H1 (cell line): ENCODE results near the gene KIR2DL4. TPM values are rescaled to one million over a fixed set of nuclear protein-coding genes. Genes with fewer than 3 reads are reported as not detected.

Experiments used
- POLR2AphosphoS5 ChIP-seq: IDR thresholded peaks from 2 replicates; pipeline ENCODE4 v1.6.1; 2011; ENCODE audit warnings: low read depth, low read length
- RFX5 ChIP-seq: IDR thresholded peaks from 2 replicates; pipeline ENCODE4 v1.6.1; 2011; ENCODE audit warnings: low read depth, low read length, improper control_type of control experiment, borderline replicate concordance
- RNF2 ChIP-seq: fragments of 200-900, 300-1000 bp; sonication (generic); IDR thresholded peaks from 2 replicates; pipeline ENCODE4 v1.7.1; 2016; ENCODE audit warnings: borderline replicate concordance, low read depth, mild to moderate bottlenecking, antibody characterized with exemption, low read length; ENCODE audit not compliant: poor library complexity, severe bottlenecking; ENCODE audit errors: missing control alignments
- SIX5 ChIP-seq: IDR thresholded peaks from 2 replicates; pipeline ENCODE4 v1.6.1; 2011; ENCODE audit warnings: mild to moderate bottlenecking, low read depth, low read length
- SP1 ChIP-seq: IDR thresholded peaks from 2 replicates; pipeline ENCODE4 v1.6.1; 2011; ENCODE audit warnings: low read depth, low read length
- polyA plus RNA-seq, 7 experiments: library from polyadenylated mRNA; depleted of rRNA in 3 of 7; stranded (reverse) in 5 of 7; unstranded in 2 of 7; fragments of >200 nt in 5 of 7; fragments of 200-250 nt in 2 of 7; gene quantifications; 1 replicate in 5 of 7; 2 replicates in 1 of 7; 4 replicates in 1 of 7; pipeline versions ENCODE4 v1.2.1 to v1.2.3, GENCODE V29; 2011 to 2013; ENCODE audit warnings: missing spikeins in 2 of 7, mixed read lengths in 2 of 7
- total RNA-seq: library from RNA; stranded (reverse); fragmentation: NEBNext Ultra II Directional; extraction: Animal tissue kit (Norgen Biotek cat#: 25700); gene quantifications from 2 replicates; pipeline ENCODE4 v1.2.1, GENCODE V29; 2021

KIR2DL4 gene
- total and polyA plus RNA-seq, 2 of the 8 experiments (the other 6 are each of a cell fraction or from before 2014, with no cell fraction given): not detected

- TF ChIP-seq POLR2AphosphoS5: no peak
- no peak for TF ChIP-seq SIX5
- TF ChIP-seq RFX5: no peak
- no peak for TF ChIP-seq SP1
- no peak for TF ChIP-seq RNF2
Measured at GRCh38 chr19:54790711-54791110, 12.7 kb upstream of the KIR2DL4 start (continued).
